ENCODE data around the gene ITCH.
"Not testable (repeated sequence)": the region's sequence is repeated elsewhere in the genome, so short reads cannot be mapped to it uniquely, and the experiment has no call there.

ITCH gene

DNA sequence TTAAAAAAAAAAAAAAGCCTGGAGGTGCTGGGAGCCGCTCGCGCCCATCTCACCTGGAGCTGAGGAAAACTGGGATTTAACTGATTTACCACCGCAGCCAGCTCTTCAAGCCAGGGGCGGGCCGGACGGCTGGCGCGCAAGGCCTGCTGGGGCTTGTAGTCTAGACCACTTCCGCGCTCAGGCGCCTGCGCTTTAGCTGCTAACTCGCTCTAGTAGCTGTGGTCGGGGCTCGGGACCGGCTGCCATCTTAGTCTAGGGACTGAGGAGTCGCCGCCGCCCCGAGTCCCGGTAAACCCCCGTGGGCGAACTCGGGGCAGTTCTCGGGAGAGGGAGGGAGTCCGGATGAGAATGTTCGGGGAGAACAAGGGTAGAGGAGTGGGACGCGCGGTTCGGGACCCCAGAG lies at the start of gene ITCH:
Gene ITCH, plus strand, starts transcription at position 212 of the 403 bp plus-strand sequence. CDS start 30,539 bp downstream, outside the sequence.
- peak; percentile 74 for DNase-seq

DNA sequence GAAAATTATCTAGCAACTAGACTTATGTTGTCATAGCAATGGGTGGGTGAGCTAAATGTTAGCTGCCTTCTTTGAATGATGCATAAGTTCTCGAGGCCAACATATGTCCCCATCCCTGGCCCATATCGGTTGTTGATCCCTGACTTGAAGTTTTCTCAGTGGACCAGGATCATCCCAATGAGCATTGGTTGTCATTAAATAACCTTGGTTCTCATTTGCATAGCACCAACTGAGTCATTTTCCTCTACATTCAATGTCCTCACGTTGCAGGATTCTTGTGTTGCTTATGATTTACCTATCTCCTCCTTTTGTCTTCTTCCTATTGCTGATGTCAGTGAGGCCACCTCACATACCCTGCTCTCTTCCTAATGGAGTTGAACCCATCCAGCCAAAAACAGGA lies 47.8 kb upstream of the ITCH start:
- no peak for DNase-seq

DNA sequence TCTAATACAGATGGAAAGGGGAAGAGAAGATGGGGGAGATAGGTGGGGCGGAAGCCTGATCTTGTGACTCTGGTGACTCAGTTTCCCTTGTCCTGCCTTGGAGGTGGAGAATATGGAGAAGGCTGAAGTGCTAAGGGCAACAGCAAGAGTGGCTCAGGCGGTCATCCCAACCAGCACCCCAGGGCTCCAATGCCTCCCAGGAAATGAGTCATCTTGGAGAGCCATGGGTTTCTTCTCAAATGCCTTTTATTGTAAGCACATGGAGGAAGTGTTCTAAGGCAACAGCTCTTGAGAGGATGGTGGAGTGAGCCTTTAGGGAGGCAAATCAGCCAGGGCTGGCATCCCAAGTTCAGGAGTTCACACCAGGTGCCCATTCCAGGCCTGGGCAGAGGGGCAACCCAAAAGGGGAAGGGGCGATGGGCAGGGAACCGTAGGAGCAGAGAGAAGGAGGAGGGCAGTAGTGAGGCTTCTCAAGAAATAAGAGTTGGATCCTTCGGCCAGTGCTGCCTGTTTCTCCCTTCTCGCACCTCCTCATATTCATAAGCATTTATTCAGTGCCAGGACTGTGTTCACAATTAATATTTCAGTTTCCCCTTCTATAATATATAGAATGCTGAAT lies 46.8 kb upstream of the ITCH start:
- no peak for DNase-seq

DNA sequence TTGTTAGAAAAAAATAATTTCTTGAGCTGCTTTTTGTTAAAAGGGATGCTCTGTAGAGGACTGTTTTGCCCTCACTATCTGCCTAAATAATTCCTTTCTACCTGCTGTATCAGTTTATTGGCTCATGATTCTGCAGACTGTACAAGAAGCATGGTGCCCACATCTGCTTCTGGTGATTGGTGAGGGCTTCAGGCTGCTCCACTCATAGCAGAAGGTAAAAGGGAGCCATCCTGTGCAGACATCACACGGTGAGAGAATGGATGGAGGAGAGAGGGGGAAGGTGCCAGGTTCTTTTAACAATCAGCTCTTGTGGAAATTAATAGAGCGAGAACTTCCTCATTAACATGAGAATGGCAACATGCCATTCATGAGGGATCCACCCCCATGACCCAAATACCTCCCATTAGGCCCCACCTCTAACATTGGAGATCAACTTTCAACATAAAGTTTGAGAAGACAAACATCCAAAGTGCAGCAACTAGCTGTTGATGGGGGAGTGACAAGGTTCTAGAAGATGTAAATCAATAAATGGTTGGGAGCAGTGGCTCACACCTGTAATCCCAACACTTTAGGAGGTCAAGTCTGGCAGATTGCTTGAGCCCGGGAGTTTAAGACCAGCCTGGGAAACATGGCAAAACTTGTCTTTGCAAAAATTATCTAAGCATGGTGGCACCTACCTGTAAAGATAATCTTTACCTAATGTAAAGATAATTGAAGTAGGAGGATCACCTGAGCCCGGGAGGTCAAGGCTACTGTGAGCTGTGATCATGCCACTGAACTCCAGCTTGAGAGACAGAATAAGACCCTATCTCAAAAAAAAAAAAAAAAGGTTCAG lies 44.2 kb upstream of the ITCH start:
- no peak for DNase-seq

DNA sequence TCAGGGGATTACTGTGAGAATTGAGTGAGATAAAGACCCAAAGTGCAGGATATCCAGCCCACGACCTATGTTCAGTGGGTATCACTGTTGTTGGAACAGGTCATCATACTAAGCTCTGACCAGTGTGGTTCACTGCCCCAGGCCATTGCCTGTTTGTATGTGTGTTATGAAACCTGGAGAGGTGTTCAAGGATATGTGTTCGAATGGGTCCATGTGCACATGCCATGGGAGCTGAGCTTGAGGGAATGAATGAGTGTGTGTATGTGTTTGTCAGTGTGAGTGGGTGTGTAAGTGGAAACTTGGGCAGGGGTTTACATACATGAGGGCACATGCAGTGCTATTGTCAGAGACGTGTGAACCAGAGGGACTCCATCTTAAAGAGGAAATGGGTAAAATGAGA lies 42.2 kb upstream of the ITCH start:
- no peak for DNase-seq

DNA sequence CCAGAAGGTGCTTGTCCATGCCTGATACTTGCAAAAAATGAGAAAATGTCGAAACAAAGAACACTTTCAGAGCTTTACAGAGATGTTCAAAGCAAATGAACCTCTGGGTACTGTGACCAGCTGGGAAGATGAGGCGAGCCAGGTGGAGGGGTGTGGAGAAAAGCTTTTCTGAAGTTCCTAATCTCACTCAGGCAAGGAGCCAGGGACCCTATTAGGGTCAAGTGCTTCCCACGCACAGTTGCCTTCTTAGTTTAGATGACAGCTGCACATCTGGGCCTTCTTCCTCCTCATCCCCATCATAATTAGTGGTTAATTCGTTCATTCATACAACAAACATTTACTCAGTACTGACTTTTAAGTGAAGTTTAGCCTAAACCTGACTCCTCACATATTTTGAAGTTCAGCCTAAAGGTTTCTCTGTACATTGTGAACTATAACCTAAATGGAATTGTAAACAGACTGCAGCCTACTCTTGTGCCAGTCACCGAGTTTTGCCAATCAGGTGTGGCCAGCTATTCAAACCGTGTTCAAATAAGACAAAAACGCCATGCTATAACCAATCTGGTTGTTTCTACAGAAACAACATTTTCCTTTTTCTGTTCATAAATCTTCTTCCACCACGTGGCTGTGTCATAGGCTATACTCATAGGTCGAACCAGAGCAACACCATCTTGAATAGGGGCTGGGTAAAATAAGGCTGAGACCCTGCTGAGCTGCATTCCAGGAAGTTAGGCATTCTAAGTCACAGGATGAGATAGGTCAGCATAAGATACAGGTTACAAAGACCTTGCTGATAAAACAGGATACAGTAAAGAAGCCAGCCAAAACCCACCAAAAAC lies 40.6 kb upstream of the ITCH start:
- no peak for DNase-seq

DNA sequence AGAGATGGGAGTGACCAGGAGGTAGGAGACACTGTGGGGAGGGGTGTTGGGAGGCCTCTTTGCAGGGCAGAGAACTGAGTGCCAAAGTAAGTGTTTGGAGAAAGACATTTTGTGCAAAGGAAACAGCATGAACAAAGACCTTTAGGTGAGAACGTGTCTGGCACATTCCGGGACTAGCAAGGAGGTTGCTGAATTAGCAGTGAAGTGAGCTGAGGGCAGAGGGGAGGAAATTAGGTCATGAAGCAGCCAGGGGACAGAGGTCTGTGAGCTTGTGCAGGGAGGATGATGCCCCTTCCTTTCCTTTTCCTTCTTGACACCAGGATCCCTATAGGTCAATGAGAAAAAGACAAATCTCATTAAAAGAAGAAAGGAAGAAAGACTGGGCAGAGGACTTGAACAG lies 38.5 kb upstream of the ITCH start:
- DNase-seq, result no peak

DNA sequence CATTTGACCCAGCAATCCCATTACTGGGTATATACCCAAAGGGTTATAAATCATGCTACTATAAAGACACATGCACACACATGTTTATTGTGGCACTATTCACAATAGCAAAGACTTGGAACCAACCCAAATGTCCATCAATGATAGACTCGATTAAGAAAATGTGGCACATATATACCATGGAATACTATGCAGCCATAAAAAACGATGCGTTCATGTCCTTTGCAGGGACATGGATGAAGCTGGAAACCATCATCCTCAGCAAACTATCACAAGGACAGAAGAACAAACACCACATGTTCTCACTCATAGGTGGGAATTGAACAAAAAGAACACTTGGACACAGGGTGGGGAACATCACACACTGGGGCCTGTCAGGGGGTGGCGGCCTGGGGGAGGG lies 34.9 kb upstream of the ITCH start:
- not testable (repeated sequence) for DNase-seq

DNA sequence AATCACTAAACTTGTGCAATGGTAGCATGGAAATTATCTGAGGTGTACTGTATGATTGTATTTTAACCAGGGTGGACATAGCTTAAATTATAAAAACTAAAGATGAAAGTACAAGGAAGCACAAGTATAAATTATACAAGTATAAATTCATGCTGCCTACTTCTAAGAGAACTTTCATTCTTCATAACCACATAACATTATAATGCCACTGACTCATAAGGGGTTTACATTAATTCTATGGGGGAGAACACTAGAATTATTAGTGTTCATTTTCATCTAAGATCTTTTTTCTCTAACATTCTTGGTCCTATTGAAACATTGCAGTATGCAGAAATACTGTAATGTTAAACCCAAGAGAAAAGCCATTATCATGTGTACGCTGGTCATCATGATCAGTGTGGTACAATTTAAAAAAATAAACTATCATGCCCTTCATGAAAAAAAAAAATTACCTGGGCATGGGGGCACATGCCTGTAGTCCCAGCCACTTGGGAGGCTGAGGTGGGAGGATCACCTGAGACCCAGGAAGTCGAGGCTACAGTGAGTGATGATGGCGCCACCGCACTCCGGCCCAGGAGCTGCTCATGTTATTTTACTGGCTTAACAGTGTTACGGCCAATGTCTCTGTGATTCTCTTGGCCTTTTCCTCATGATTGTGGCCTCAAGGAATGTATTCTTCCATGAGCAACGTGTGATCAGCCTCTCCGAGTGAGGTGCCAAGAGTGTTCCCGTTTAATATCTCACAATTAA lies 34.0 kb upstream of the ITCH start:
- no peak for DNase-seq

DNA sequence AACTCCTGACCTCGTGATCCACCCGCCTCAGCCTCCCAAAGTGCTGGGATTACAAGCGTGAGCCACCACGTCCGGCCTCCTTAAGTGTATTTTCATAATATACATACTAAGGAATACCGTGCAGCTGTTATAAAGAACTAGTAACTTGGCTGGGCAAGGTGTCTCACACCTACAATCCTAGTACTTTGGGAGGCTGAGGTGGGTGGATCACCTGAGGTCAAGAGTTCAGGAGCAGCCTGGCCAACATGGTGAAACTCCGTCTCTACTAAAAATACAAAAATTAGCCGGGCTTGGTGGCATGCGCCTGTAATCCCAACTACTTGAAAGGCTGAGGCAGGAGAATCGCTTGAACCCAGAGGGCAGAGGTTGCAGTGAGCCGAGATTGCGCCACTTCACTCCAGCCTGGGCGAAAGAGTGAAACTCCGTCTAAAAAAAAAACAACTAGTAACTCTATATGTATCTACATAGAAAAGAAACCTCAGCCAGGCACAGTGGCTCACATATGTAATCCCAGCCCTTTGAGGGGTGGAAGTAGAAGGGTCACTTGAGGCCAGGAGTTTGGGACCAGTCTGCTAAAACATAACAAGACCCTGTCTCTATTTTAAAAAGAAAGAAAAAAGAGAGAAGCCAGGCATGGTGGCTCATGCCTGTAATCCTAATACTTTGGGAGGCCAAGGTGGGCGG lies 32.1 kb upstream of the ITCH start:
- not testable (repeated sequence) for DNase-seq

DNA sequence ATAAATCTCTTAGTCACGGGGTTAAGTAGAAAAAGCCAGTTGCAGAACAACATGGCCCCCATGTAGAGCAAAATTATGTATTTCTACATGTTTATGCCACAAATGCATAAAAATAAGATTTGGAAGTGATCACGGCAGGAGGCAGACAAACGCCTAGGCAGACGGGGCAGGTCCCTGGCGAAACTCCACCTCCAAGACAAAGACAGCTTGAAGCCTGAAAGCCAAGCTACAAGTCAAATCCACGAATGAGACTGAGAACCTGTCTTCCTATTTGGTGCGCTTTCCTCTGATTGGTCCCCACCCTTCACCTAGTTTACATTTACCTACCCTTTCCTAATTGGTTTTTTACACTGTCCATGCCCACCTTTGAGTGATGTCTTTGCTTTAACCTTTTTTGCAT lies 31.2 kb upstream of the ITCH start:
- DNase-seq, result no peak

DNA sequence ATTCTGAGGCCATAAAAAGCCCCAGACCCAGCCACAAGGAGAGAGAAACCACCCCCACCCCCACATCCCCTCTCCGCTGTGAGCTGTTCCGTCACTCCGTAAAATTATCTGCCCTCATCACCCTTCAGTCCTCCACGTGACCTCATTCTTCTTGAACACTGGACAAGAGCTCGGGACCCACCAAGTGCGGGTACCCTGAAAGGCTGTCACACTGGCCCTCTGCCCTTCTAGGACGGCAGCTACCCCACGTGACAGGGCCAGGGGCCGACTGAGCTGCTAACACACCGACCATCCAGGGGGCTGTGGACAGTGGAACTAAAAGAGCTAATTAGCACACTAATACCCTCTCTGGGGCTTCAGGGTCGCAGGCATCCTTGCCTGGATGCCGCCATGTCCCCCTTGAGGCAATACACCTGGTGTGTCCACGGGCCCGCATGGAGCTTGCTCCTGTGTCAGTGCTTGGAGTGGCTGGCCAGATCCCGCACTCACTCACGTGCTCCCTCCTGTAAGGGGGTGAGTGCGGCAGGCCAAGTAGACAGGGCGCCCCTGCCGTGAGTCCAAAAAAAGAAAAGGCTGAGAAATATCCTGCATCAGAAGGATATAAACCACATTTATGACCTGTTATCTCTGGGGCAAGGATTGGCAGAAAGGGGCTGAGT lies 30.7 kb upstream of the ITCH start:
- no peak for DNase-seq

DNA sequence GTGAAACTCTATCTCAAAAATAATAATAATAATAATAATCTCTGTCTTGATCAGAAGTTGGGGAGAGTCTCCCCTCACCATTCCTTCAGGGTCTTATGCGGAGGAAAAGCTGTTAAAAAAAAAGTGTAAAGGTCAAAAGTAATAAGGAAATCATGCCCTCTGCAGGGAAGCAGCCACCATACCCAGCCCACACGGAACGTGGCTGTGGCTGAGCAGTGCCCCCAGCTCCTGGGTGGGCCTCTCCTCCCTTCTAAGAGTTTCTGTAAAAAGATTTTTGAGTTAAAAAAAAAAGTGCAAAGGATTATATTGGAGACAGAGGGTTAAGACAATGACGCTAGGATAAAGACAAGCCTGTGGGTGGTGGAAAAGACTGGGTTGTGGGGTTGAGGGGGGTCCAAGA lies 29.3 kb upstream of the ITCH start:
- DNase-seq, result no peak

DNA sequence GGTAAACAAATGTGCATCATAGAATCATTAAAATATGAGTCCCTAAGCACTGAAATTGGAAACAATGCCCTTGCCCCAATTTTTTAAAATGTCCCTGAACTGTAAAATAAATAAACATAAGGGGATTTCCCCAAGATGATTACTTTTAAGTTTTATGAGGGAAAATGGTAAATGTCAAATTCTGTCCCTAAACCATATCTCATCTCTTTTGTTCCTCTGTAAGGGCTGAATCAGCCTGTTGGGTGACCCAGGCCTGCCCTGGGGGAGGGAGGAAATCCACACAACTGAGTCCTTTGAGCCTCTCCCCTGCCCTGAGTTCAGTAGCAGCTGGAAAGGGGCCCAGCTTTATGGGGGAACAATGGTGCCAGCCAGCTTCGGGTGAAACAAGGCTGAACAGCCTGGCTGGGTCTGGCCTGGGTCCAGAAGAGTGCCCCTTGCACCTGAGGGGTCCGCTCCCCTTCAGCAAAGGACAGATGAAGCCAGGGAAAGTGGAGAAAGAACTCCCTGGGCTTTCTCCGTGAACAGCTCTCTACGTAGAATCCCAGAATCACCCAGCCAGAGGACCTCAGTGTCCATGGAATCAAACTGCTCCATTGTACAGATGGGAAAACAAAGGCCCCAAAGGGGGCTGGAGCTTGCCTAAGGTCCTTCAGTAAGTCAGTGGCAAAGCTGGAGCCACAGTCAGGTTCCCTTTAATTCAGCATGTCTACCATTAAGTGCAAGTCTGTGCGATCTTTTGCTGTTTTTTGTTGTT lies 28.2 kb upstream of the ITCH start:
- DNase-seq, result no peak

DNA sequence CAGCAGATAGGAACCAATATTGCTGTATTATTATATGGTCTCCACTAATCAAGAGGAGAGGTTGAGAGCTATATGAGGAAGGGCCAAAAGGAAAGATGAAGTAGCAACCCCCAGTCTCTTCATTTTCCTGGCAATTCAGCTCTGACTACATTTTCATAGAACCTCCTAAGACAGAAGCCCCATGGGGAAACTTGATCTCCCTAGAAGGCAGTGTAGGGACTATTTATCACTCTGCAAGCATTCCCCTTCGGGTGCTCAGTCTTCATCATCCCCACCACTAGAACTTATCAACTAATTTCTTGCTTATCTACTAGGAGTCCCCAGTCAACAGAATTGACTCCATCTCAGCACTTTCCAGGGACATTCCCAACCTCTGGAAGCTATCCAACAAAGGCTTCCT lies 25.5 kb upstream of the ITCH start:
- no peak for DNase-seq

DNA sequence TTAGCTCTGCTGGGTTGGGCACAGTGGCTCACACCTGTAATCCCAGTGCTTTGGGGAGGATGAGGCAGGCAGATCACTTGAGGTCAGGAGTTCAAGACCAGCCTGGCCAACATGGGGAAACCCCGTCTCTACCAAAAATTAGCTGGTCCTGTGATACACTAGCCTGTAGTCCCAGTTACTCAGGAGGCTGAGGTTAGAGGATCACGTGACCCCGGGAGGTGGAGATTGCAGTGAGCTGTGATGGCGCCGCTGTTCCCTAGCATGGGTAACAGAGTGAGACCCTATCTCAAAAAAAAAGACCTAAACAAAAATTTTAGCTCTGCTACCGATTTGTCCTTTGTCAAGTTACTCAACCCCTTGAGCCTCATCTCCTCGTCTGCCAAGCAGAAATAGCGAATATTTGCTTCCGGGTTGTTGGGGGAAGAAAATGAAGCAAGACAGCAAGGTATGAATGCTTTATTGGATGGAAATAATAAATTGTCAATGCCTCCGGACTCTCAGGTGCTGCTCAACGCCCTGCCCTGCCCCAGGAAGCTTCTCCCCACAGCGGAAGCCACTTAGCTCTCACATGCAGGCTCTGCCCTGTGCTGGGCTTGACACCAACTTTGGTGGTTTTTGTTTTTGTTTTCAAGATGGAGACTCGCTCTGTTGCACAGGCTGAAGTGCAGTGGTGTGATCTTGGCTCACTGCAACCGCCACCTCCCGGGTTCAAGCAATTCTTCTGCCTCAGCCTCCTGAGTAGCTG lies 24.9 kb upstream of the ITCH start:
- DNase-seq, result no peak

DNA sequence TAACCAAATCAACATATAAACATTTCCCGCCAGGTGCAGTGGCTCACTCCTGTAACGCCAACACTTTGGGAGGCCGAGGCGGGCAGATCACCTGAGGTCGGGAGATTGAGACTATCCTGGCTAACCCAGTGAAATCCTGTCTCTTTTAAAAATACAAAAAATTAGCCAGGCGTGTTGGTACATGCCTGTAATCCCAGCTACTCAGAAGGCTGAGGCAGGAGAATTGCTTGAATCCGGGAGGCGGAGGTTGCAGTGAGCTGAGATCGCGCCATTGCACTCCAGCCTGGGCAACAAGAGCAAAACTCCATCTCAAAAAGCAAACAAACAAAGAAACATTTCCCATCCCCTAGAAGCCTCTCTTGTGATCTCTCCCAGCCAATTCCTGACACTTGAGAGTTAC lies 22.3 kb upstream of the ITCH start:
- DNase-seq, result not testable (repeated sequence)

DNA sequence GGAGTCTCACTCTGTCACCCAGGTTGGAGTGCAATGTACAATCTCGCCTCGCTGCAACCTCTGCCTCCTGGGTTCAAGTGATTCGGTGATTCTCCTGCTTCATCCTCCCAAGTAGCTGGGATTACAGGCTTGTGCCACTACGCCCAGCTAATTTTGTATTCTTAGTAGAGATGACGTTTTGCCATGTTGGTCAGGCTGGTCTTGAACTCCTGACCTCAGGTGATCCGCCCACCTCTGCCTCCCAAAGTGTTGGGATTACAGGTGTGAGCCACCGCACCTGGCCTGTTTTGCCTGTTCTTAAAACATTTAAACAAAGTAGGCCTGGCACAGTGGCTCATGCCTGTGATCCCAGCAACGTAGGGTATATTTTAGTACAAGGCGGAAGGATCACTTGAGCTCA lies 21.9 kb upstream of the ITCH start:
- DNase-seq, result not testable (repeated sequence)

DNA sequence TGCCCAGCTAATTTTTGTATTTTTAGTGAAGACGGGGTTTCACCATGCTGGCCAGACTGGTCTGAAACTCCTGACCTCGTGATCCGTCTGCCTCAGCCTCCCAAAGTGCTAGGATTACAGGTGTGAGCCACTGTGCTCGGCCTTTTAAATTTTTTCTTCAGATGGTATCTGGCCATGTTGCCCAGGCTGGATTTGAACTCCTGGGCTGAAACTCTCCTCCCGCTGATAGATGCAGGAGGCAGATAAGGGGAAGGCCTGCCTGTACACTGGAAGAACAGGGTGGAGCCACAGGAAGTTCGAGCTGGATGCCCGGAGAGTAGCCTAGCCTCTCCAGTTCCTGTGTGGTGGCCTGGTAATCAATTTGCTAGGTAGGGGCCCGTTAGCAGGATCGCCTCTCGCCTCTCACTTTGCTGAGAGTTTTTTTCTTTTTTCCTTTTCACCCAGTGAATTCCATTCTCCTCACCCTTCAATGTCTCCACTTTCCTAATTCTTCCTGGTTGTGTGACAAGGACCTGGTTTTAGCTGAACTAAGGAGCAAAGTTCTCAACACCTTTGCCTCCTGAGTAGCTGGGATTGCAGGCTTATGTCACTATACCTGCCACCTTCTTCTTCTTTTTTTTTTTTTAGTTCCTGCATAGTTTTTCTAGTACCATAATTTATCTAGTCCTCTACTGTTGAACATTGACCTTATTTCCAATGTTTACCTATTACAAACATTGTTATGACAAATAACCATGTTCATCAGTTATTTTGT lies 19.4 kb upstream of the ITCH start:
- DNase-seq, result no peak

DNA sequence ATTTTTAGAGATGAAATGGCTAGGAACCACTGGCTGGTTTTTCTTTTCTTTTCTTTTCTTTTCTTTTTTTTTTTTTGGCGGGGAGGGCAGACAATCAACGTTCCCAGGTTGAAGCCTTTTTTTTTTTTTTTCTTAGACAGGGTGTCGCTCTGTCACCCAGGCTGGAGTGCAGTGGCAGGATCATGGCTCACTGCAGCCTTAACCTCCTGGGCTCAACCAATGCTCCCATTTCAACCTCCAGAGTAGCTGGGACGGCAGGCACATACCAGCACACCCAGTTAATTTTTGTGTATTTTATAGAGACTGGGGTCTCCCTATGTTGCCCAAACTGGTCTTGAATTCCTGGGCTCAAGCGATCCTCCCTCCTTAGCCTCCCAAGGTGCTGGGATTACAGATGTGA lies 18.8 kb upstream of the ITCH start:
- DNase-seq, result no peak

Data from NCI-H2029 treated with DMSO at 0.1 percent for 48 hours (cell line).